B cell (primary cell): ENCODE data around the gene RIPOR3. TPM values are rescaled to one million over a fixed set of nuclear protein-coding genes. Genes with fewer than 3 reads are reported as not detected.

Experiments
- ATAC-seq: fragments of 200-7000 bp; cut with Tn5 transposase; one replicate; pipeline ENCODE4 v1.10.0; 2021; ENCODE audit warnings: low read depth, mild to moderate bottlenecking, moderate number of reproducible peaks, moderate library complexity
- CTCF ChIA-PET: fragments of 350-600 bp; sonication (Branson Sonifier 250); formaldehyde crosslinking; loops from one replicate; lab custom pipeline; 2021; ENCODE audit warnings: antibody characterized with exemption, inconsistent platforms; lab: Charles Lee
- POLR2A ChIA-PET: fragments of 350-600 bp; sonication (Branson Sonifier 250); formaldehyde crosslinking; loops from one replicate; lab custom pipeline; 2021; ENCODE audit warnings: antibody characterized with exemption; lab: Charles Lee
- DNase-seq: peaks from one replicate; pipeline ENCODE4 v3.0.0; 2013
- H2AFZ ChIP-seq: 2 replicates; pipeline ENCODE4 v1.6.1; 2012; ENCODE audit warnings: mild to moderate bottlenecking, low read depth, low read length; ENCODE audit not compliant: insufficient read depth, poor library complexity, severe bottlenecking
- H3K27ac ChIP-seq, 2 donors: 1 replicate in 1 of 2; 2 replicates in 1 of 2; pipeline ENCODE4 v1.5.1; 2012 to 2013; ENCODE audit warnings: low read length in 2 of 2, mild to moderate bottlenecking in 2 of 2, moderate library complexity in 1 of 2
- H3K27me3 ChIP-seq, 4 experiments: fragments of 200-600 bp in 1 of 4; sonication (generic) in 1 of 4; replicated peaks in 1 of 4; 1 replicate in 2 of 4; 2 replicates in 2 of 4; pipeline versions ENCODE4 v1.6.1 to v1.7.0; 2013 to 2016; ENCODE audit warnings: low read length in 3 of 4, mild to moderate bottlenecking in 2 of 4, mixed read lengths in 1 of 4, moderate library complexity in 1 of 4; ENCODE audit not compliant: insufficient read depth in 4 of 4, control insufficient read depth in 3 of 4; ENCODE audit errors: control extremely low read depth in 1 of 4
- H3K36me3 ChIP-seq, 2 experiments: replicated peaks in 1 of 2; 1 replicate in 1 of 2; 2 replicates in 1 of 2; pipeline versions ENCODE4 v1.6.1 to v1.7.1; 2013; ENCODE audit warnings: low read length in 1 of 2; ENCODE audit not compliant: insufficient read depth in 2 of 2, control insufficient read depth in 1 of 2; ENCODE audit errors: control extremely low read depth in 1 of 2, extremely low read depth in 1 of 2
- H3K4me1 ChIP-seq, 2 donors: fragments of 200-600 bp in 1 of 2; sonication (generic) in 1 of 2; 1 replicate in 1 of 2; 2 replicates in 1 of 2; pipeline versions ENCODE4 v1.5.1 to v1.6.1; 2013 to 2017; ENCODE audit warnings: low read length in 2 of 2; ENCODE audit not compliant: control insufficient read depth in 2 of 2, insufficient read depth in 2 of 2
- H3K4me2 ChIP-seq: replicated peaks from 2 replicates; pipeline ENCODE3; 2012; ENCODE audit warnings: mild to moderate bottlenecking, low read depth, low read length; ENCODE audit not compliant: poor library complexity, severe bottlenecking
- H3K4me3 ChIP-seq, 5 experiments: fragments of 200-600 bp in 1 of 5; sonication (generic) in 1 of 5; 1 replicate in 3 of 5; 2 replicates in 2 of 5; pipeline versions ENCODE4 v1.5.1 to v1.7.0; 2011 to 2016; ENCODE audit warnings: low read length in 4 of 5, mild to moderate bottlenecking in 4 of 5, low read depth in 2 of 5, control low read depth in 1 of 5, moderate library complexity in 1 of 5; ENCODE audit not compliant: insufficient read depth in 1 of 5; ENCODE audit errors: control extremely low read depth in 1 of 5, extremely low read depth in 1 of 5
- H3K79me2 ChIP-seq: fragments of 200-600 bp; sonication (generic); one replicate; pipeline ENCODE4 v1.6.0; 2016; ENCODE audit warnings: low read length; ENCODE audit not compliant: control insufficient read depth, insufficient read depth
- H3K9ac ChIP-seq: fragments of 200-600 bp; sonication (generic); 2 replicates; pipeline ENCODE4 v1.6.1; 2017; ENCODE audit warnings: mild to moderate bottlenecking, low read length, moderate library complexity
- H3K9me3 ChIP-seq, 3 donors: one replicate each; pipeline versions ENCODE4 v1.6.1 to v1.7.1; 2013; ENCODE audit warnings: low read length in 2 of 3; ENCODE audit not compliant: control insufficient read depth in 2 of 3, insufficient read depth in 1 of 3; ENCODE audit errors: control extremely low read depth in 1 of 3
- H4K20me1 ChIP-seq: 2 replicates; pipeline ENCODE4 v1.6.0; 2012; ENCODE audit warnings: mild to moderate bottlenecking, low read length; ENCODE audit not compliant: insufficient read depth, control insufficient read depth, poor library complexity, severe bottlenecking
- H3K27ac Mint-ChIP-seq: one replicate; pipeline ENCODE4 v1.8.0; 2021; ENCODE audit warnings: mixed read lengths
- H3K27me3 Mint-ChIP-seq: one replicate; pipeline ENCODE4 v1.8.0; 2021; ENCODE audit warnings: mixed read lengths
- H3K4me1 Mint-ChIP-seq: one replicate; pipeline ENCODE4 v1.8.0; 2021; ENCODE audit warnings: mixed read lengths
- H3K4me3 Mint-ChIP-seq: one replicate; pipeline ENCODE4 v1.8.0; 2021; ENCODE audit warnings: mixed read lengths
- H3K9me3 Mint-ChIP-seq: one replicate; pipeline ENCODE4 v1.8.0; 2022; ENCODE audit warnings: mixed read lengths; ENCODE audit not compliant: insufficient read depth
- CTCF ChIP-seq: fragments of 200-600 bp; IDR thresholded peaks from one replicate; pipeline ENCODE4 v1.8.0; 2022; ENCODE audit warnings: antibody characterized with exemption, mild to moderate bottlenecking
- EZH2 ChIP-seq: IDR thresholded peaks from 2 replicates; pipeline ENCODE4 v1.6.1; 2012; ENCODE audit warnings: borderline replicate concordance, low read depth, mild to moderate bottlenecking, moderate library complexity, low read length; ENCODE audit not compliant: insufficient read depth, poor library complexity, severe bottlenecking
- WGBS: methylation state at CpG from one replicate; pipeline ENCODE4 v1.1.5; 2013; ENCODE audit warnings: missing lambda C conversion rate; ENCODE audit not compliant: insufficient coverage; 5-methylcytosine and 5-hydroxymethylcytosine counted together
- intact Hi-C: fragments of 100-400 bp; cut with micrococcal nuclease; formaldehyde crosslinking; loops from one replicate; pipeline ENCODE4 v1.10.0; 2022
- polyA plus RNA-seq: library from polyadenylated mRNA; depleted of rRNA; stranded (reverse); fragments of >200 nt; gene quantifications from 2 replicates; pipeline ENCODE4 v1.2.3, GENCODE V29; 2012
- total RNA-seq, 2 donors: library from RNA; stranded (reverse); fragments of 120-200 nt in 1 of 2; gene quantifications; 1 replicate in 1 of 2; 2 replicates in 1 of 2; pipeline versions ENCODE4 v1.2.3 to v1.2.4, GENCODE V29; 2013 to 2022

The RIPOR3 gene
- total and polyA plus RNA-seq, 2 donors (not counting 1 experiment from before 2014, with no cell fraction given): 0.09 to 0.27 TPM

GRCh38 chr20:50729901-50730764, 38.8 kb upstream of the RIPOR3 start:
- intact Hi-C loops: loop anchor here (2.0 to 10.0 kb wide), 7 partner anchors 219 to 1462 kb away; partner anchors contain the start of genes NFATC2, PTPN1, RNF114 and SPATA2
- Histone ChIP-seq H3K79me2 (peaks cover 30% of the 10 kb centered on the region), H4K20me1 (no peaks in the 10 kb centered on the region), H3K27ac (peak overlapping the region; percentile 39 to 43), H3K4me1 (peaks cover 15% of the 10 kb centered on the region in 2 donors), H3K9ac (peak overlapping the region; percentile 76), H3K36me3 (no peaks in the 10 kb centered on the region), H2AFZ (peak overlapping the region; percentile 99), H3K4me3 (peak overlapping the region; percentile 47 to 81 (median 69)), H3K9me3 (no peaks in the 10 kb centered on the region), H3K27me3 (no peaks in the 10 kb centered on the region), H3K4me2 (peak overlapping the region; percentile 97)
- DNase-seq (peak; percentile 36), ATAC-seq (no peak)
- Mint-ChIP-seq H3K27me3 (peaks cover 4% of the 10 kb centered on the region), H3K4me1 (peaks cover 19% of the 10 kb centered on the region), H3K27ac (peak overlapping the region; percentile 91), H3K4me3 (peak overlapping the region; percentile 91), H3K9me3 (no peaks in the 10 kb centered on the region)
- whole genome bisulfite sequencing: 49% methylated on average over 18 of the region's 21 CpGs
- ChIA-PET CTCF (interaction anchor here (0.7 to 1.1 kb wide), 3 partner anchors 19 to 82 kb away, joined by 3 to 4 read pairs (median 3); partner anchors contain the start of gene BCAS4), POLR2A (interaction anchor here (0.7 kb wide), 1 partner anchor 617 kb away, joined by 4 read pairs; the partner anchor contains the start of gene UBE2V1)
- TF ChIP-seq EZH2: no peak
- no peak for TF ChIP-seq CTCF
